SU-DHL-6 (cell line): ENCODE measurements around the gene FATE1.

ENCODE experiments used
- EZH2phosphoT487 ChIP-seq: fragments of 200-600 bp; sonication (generic), shearing (Covaris generic); conservative IDR thresholded peaks from 2 replicates; pipeline ENCODE4 v1.6.1; 2018; ENCODE audit warnings: mild to moderate bottlenecking, antibody characterized with exemption, low read length, moderate library complexity, mixed read lengths
- TF ChIP-seq, protein P1 (sequence below): fragments of 200-600 bp; sonication (generic); IDR thresholded peaks from one replicate; pipeline ENCODE4 v1.5.1; 2017; ENCODE audit warnings: antibody characterized with exemption, mild to moderate bottlenecking, low read length, moderate library complexity; ENCODE audit not compliant: insufficient read depth, poor library complexity, severe bottlenecking

DNA sequence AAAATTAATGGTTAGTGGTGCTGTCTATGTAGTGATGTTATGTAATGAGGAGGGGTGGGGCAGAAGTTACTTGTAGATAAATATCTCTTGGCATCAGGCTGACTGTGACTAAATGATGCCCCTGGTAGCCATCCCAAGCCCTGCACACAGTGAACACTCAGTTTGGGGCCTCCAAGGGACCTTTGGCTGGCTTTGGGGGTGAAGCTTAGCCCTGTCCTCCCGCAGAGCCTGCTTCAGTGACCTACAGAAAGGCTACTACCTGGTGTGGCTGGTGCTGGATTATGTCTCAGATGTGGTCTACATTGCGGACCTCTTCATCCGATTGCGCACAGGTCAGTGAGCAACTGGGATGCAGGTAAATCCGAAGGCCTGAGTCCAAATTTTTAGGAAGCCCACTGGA is 26.5 kb downstream of the FATE1 start:
- TF ChIP-seq, protein P1, sequence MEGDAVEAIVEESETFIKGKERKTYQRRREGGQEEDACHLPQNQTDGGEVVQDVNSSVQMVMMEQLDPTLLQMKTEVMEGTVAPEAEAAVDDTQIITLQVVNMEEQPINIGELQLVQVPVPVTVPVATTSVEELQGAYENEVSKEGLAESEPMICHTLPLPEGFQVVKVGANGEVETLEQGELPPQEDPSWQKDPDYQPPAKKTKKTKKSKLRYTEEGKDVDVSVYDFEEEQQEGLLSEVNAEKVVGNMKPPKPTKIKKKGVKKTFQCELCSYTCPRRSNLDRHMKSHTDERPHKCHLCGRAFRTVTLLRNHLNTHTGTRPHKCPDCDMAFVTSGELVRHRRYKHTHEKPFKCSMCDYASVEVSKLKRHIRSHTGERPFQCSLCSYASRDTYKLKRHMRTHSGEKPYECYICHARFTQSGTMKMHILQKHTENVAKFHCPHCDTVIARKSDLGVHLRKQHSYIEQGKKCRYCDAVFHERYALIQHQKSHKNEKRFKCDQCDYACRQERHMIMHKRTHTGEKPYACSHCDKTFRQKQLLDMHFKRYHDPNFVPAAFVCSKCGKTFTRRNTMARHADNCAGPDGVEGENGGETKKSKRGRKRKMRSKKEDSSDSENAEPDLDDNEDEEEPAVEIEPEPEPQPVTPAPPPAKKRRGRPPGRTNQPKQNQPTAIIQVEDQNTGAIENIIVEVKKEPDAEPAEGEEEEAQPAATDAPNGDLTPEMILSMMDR, result no peak
- TF ChIP-seq EZH2phosphoT487, result no peak
